DMS153 (cell line): Measurements from ENCODE around the gene TLR2.

ENCODE experiments used
- DNase-seq: peaks from one replicate; lab custom pipeline; 2025; lab: John Stamatoyannopoulos, UW

TLR2 gene, protein sequence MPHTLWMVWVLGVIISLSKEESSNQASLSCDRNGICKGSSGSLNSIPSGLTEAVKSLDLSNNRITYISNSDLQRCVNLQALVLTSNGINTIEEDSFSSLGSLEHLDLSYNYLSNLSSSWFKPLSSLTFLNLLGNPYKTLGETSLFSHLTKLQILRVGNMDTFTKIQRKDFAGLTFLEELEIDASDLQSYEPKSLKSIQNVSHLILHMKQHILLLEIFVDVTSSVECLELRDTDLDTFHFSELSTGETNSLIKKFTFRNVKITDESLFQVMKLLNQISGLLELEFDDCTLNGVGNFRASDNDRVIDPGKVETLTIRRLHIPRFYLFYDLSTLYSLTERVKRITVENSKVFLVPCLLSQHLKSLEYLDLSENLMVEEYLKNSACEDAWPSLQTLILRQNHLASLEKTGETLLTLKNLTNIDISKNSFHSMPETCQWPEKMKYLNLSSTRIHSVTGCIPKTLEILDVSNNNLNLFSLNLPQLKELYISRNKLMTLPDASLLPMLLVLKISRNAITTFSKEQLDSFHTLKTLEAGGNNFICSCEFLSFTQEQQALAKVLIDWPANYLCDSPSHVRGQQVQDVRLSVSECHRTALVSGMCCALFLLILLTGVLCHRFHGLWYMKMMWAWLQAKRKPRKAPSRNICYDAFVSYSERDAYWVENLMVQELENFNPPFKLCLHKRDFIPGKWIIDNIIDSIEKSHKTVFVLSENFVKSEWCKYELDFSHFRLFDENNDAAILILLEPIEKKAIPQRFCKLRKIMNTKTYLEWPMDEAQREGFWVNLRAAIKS

DNA sequence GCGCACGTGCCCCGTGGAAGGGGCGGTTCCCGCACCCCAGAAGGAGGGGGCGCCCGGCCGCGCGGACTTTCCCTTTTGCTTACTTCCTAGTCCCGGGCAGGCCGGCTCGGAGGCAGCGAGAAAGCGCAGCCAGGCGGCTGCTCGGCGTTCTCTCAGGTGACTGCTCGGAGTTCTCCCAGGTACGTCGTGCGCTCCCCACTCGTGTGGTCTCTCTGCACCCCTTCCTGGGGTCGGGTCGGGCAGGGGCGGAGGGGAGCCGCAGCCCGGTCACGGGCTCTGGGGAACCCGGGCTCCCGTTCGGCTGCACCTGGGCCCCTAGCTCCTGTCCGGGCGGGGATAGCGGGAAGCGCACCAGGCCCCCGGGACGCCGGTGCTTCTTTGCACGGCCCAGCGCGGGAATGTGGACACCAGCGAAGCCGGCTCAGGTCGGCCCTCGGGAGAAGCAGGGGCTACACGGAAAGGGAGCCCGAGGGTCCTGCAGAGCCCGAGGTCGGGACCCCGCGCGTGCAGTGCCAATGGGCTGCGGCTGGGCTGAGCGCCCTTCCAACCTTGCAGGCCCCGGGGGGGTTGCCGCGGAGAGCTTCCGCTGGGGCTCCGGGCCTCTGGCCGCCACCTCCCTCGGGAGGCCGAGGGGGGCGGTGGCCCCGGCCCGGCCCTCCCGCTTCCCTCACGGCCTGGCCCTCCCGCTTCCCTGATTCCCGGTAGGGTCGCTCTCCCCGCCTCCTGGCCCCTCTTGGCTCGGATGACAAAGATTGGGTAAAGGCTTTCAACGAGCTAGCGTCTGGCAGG, at the start of gene TLR2:
Gene TLR2, plus strand, starts transcription at position 99 of the 789 bp plus-strand sequence. CDS start 18,628 bp downstream, outside the sequence.
- peak; percentile 2 for DNase-seq

DNA sequence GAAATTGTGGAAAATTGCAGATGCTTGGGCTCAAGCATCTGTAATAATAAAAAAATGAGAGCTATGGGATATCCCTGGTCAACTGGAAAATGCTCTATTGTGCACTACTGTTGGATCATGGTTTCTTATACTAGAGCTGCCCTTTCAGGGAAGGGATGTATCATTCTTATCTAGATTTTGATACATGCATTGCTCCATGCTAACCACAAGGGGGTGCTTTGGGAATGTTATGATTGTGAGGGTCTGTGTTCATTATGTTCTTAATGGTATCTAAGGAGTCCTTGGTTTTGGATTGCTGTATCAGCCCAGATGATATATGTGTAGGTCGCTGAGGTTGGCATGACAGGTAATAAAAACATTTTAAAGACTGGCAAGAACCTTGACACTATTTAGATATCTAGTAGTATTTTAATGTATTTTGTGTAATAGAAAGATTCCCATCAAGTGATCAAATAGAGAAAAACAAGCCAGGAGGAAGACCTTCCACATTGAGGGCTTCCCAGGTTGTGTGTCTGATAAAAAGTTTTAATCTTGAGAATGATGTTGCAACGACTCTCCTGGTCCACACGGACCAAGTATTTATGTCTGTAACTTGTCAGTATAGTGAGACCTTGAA, 49.2 kb upstream of the TLR2 start:
- no peak for DNase-seq

DNA sequence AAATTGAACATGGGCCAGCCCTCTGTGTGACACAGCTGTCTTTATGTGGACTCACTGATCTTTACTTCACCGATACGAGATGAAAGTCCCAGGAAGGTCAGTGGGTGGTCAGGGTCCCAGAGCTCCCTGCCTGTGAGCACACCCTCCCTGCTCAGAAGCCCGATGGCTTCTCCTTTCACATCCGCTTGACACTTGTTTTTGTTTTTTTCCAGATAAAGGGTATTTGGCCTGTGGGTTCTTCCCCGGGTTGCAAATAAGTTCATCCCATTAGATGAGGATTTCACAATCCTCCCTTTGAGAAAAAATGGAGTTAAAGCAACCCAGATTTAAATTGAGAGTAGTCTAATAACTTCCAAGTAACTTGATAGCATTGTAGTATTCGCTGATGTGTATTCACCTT, 48.2 kb upstream of the TLR2 start:
- no peak for DNase-seq

DNA sequence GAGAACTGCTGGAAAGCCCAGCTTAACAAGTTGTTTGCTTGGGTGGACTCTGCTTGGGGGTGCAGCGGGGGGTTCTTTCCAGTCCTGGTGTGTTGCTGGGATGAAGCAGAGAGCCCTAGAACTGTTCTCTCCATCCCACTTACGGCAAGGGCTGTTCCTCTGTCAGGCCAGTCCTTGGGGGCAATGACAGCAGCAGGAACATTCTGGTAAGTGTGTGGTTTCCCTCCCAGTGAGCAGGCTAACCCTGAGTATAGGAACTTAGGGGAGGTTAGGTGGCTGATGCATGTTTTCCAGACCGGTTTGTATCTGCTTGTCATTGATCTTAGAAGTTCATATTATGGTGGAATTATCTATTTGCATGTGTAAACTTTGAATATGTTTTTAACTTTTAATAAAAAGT, 46.9 kb upstream of the TLR2 start:
- no peak for DNase-seq

DNA sequence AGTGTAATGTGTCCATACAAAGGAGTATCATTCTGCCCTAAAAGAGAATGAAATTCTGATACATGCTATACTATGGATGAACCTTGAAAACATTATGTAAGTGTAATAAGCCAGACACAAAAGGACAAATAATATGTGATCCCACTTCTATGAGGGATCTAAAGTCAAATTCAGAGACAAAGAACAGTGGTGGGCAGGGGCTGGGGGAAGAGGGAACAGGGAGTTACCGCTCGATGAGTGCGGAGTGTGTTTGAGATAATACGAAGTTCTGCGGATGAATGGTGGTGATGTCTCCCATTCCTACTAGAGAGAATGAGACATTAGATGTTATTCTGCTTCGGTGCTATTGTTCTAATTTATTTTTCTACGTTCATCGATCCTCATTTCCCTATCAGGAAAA, 46.1 kb upstream of the TLR2 start:
- DNase-seq, result no peak

DNA sequence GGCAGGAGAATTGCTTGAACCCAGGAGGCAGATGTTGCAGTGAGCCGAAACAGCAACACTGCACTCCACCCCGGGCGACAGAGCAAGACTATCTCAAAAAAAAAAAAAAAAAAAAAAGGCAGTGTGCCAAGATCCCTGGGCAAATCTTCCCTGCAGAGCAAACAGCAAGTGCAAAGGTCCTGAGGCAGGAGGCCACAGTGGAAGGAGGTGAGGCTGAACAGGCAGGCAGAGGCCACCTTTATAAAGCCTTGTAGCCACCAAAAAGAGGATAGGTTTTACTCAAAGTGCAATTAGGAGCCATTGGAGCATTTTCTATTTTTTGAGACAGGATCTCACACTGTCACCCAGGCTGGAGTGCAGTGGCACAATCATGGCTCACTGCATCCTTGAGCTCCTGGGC, 45.1 kb upstream of the TLR2 start:
- no peak for DNase-seq

DNA sequence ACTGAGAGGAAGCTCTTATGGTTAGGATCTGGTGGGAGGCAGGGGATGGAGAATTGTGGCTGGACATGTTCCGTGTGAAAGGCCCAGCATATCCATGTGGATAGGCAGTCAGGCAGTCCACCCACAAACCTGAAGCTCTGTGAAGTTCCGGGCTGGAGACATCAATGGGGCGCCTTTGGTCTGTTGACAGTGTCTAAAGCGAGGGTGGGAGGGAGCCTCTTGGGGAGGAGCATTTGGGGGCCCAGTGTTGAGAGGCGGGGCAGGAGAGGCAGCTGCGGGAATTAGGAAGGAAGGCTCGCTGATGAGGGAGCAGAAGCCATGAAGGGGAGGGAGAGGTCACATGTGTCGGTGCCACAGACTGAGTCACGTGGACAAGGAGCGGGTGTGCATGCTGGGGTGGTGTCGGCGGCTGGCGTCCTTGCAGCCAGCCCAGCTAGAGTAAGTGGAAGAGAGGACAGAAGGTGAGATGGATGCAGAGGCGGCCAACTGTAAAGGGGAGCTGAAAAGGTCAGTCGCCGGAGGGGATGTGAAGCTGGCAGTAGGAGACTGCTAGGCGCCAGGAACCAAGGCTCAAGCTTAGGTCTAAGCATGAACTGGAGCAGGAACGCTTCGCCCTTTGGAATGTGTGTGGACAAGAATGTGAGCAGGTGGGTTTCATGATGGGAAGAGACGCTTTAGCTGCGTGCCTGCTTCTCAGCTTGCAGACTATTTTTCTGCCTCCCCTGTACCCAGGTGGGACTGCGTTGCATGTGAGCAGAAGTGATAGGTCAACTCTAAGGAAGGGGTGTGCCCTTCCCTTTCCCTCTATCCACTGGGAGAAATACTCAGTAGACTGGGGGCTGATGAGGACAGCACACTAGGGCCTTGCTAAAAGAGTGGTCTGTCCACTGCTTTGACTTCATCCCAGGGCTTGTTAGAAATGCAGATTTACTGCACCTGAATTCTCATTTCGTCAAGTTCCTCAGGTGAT, 44.0 kb upstream of the TLR2 start:
- DNase-seq, result no peak

DNA sequence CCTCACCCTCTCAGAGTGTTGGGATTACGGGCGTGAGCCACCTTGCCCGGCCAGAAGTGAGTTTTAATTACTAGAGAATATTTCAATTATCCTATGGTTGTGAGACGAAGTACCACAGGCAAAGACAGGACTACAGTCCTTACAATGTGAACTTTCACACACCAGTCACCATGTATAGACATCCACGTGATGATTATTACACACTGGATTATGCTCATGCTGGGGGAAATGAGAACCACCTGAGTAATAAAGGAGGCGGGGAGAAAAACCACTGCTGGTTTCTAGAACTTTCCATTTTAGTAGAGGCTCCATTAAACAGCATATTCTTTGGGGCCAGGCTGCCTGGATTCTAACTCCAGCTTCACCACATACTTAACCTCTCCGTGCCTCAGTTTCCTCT, 42.5 kb upstream of the TLR2 start:
- DNase-seq, result no peak

DNA sequence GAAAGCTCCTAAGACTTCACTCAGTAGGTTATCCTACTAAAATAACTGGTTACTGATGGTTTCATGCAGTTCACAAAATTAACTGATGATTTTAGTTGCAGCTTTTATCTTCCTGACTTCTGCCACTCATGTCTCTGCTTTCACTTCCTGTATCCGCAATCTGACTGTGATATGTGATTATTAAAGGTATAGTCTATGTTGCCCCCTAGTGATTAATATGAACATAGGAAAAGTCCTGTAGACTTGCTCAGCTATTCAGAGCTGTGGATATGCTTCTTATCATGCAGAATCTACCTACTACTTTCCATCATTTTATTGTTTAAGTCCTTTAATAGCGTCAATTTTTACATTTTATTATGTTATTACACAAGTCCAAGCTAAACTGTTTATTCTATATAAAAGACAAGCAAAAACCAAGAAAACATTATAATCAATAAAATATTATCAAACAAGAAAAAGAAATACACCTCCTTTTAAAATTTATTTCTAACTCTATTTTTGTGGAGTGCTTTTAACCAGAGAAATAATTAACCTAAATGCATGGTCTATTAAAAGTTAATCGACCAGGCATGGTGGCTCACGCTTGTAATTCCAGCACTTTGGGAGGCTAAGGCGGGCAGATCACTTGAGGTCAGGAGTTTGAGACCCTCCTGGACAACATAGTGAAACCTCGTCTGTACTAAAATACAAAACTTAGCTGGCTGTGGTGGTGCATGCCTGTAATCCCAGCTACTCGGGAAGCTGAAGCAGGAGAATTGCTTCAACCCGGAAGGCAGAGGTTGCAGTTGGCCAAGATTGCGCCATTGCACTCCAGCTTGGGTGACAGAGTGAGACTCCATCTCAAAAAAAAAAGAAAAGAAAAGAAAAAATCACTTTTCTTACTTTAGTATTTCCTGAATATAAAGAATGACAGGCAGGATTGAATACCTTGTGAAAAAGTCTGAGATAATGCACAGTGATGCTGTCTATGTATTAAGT, 40.4 kb upstream of the TLR2 start:
- DNase-seq, result peak; percentile 74

DNA sequence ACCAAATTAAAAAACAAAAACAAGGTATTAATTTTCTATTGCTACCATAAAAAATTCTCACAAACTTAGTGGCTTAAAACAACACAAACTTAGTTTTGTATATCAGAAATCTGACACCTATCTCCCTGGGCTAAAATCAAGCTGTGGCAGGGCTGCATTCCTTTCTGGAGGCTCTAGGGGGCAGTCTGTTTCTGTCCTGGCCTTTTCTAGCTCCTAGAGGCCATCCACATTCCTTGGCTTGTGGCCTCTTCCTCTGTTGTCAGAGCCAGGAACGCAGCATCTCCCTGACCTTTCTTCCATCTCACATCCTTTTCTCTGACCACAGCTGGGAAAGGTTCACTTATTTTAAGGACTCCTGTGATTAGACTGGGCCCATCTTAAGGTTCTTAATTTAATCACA, 38.9 kb upstream of the TLR2 start:
- DNase-seq, result no peak

DNA sequence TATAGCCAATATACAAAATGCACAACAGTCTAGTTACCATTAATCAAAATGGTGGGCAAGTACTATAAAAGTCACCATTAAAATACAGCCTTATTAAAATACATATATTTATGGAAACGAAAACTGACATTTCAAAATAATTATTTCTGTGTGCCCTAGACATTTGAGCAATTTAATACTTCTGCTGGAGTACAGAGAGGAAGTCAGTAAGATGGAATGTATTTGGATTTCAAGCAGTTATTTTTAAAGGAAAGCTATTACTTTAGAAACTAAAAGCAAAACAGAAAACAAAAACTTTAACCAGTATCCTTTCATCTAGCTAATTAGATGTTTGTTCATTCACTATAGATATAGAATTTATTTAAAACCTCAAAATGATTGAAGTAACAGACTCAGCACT, 37.8 kb upstream of the TLR2 start:
- no peak for DNase-seq

DNA sequence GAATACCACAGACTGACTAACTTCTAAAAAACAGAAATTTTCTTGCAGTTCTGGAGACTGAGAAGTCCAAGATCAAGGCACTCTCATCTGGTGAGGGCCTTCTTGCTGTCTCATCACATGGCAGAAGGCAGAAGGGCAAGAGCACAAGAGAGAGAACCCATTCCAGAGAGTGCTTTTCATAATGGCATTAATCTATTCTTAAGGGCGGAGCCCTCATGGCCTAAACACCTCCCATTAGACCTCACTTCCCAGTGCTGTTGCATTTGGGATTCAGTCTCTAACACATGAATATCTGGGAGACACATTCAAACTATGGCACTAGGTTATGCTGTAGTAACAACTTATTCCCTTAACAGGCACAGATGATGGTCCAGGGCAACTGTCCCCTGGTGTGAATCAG, 37.1 kb upstream of the TLR2 start:
- no peak for DNase-seq

DNA sequence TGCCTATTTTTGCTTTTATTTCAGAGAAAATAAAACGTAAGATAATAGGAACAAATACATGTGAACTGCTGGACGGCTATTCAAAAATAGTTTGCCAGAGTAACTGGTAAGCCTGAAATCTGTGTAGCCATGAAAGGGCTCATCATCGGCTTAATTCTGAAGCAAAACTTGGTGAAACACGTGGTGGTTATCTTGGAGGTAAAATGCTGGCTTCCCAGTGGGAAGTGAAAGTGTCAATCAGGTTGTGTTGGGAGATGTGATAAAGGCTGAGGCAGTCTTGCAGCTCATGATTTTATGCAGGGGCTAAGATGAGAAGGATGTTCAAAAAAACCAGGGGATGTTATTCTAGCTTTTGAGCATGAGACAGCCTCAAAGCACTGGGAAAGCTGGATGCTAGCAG, 36.1 kb upstream of the TLR2 start:
- no peak for DNase-seq

DNA sequence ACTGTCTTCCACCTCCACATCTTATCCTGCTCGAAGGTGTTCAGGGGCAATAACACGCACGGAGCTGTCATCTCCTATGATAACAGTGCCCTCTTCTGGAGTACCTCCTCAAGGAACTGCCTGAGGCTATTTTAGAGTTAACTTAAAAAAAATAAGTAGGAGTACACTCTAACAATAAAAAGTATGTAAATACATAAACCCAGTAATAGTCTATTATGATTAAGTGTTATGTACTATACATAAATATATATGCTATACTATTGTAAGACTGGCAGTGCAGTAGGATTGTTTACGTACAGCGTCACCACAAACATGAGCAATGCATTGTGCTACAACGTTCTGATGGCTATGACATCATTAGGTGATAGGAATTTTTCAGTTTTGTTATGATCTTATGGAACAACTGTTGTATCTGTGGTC, 34.5 kb upstream of the TLR2 start:
- no peak for DNase-seq

DNA sequence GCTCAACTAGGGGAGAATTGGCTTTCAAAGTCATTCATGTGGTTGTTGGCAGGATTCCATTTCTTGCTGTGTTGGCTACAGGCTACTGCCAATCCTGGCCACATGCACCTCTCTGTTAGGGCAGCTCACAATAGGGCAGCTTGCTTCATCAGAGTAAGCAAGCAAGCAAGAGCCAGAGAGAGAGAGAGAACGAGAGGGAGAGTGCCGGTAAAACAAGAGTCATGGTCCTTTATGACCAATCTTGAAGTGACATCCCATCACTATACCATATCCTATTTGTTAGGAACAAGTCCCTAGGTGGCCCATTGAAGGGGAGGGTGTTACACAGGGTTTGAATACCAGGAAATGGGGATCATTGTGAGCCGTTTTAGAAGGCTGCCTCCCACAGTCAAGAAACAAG, 33.0 kb upstream of the TLR2 start:
- no peak for DNase-seq

DNA sequence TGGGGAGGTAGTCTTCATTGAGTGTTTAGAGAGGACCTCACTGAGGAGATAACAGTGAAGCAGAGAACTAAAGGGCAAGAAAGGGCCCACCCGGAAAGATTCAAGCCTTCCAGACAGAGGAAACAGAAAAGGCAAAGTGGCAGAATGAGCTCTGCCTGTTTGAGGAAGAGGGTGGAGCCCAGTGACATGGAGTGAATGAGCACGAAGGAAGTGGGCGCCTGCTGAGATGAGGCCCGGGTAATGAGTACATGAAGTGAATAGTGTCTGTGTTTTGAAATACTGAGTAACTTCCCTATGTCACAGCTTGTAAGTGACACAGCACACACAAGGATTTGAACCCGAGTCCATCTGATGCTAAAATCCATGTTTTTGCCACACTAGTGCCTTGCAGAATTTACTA, 32.5 kb upstream of the TLR2 start:
- no peak for DNase-seq

DNA sequence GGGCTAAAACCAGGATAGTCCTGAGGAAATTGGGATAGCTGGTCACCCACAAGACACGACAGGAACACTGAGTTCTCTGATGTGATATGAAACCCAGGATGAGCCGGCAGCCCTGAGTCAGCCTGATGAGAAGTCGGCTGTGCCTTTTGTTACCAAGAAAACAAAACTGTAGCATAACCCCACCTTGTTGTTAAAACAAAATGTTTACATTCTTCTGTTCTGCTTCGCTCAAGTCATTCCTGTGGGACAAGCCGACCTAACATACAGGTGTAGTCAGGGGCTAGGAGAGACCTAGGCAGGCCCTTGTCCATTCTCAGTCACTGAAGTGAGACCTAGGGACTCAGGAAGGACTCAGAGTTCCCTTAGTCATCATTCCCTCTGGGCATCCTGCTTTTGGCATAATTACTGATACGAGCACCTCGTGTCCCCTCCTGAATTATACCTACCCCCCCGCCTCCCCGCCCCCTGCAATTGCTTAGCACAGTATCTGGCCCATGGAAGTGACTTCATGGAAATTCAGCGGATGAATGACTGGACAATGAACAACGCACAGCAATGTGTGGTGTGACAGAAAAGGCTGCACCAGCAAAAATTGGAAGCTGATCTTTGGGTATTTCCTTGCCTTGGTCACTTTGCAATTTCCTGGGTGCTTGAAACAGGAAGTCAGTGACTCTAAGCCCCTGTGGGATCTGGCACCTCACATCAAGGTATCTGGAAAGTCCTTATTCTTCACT, 31.9 kb upstream of the TLR2 start:
- no peak for DNase-seq

DNA sequence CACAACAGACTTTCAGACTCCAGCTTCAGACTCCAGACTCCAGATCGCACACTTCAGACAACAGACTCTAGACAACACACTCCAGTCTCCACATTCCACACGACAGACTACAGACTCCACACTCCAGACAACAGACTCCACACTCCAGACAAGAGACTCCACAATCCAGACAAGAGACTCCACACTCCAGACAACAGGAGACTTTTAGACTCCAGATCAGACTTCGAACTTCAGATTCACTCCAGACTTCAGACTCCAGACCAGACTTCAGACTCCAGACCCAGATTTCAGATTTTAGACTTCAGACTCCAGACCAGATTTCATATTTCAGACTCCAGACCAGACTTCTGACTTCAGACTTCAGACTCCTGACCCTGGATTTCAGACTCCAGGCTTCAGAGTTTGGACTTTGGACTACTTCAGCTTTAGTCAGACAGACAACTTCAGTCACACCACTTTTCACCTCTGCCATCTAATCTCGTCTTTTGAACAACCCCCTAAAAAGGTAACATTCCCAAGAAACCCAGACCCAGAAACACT, 29.0 kb upstream of the TLR2 start:
- DNase-seq, result no peak

DNA sequence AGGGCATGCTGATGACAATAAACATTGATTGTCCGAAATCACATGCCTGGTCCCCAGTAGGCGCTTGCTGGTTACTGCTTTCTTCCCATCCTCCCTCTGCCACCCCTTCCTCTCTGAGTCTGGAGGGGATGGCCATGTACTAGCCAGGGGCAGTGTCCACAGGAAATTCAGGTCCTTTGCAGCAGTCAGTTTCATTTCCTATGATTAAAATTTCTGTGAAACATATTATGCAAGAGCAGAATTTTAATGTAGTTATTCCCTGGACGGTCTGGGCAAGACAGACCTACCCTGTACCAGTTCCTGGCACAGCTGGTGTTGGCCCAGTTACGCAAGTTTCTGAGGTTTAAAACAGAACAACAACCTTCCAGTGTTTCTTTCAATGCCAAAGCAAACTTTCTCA, 28.2 kb upstream of the TLR2 start:
- DNase-seq, result no peak
